GM10847 (cell line): ENCODE measurements around the gene PPM1B.

ENCODE experiments used
- POLR2A ChIP-seq: IDR thresholded peaks from 2 replicates; pipeline ENCODE4 v1.6.1; 2011; ENCODE audit not compliant: insufficient read length; ENCODE audit errors: extremely low read depth

The PPM1B gene

GRCh38 chr2:44269831-44270230 lies 101.2 kb downstream of the PPM1B start:
- no peak for TF ChIP-seq POLR2A

GRCh38 chr2:44271296-44271695 lies 102.6 kb downstream of the PPM1B start:
- no peak for TF ChIP-seq POLR2A

GRCh38 chr2:44273076-44273475 lies 104.4 kb downstream of the PPM1B start:
- TF ChIP-seq POLR2A, result no peak

GRCh38 chr2:44273596-44273995 lies 104.9 kb downstream of the PPM1B start:
- TF ChIP-seq POLR2A, result no peak

- no peak for TF ChIP-seq POLR2A
Observed at GRCh38 chr2:44275927-44276303, 107.2 kb downstream of the PPM1B start.

GRCh38 chr2:44277541-44277940 lies 108.9 kb downstream of the PPM1B start:
- TF ChIP-seq POLR2A, result no peak

GRCh38 chr2:44280869-44281268 lies 112.2 kb downstream of the PPM1B start:
- TF ChIP-seq POLR2A, result no peak
